ENCODE data around the gene ATP10A.

Gene ATP10A, protein sequence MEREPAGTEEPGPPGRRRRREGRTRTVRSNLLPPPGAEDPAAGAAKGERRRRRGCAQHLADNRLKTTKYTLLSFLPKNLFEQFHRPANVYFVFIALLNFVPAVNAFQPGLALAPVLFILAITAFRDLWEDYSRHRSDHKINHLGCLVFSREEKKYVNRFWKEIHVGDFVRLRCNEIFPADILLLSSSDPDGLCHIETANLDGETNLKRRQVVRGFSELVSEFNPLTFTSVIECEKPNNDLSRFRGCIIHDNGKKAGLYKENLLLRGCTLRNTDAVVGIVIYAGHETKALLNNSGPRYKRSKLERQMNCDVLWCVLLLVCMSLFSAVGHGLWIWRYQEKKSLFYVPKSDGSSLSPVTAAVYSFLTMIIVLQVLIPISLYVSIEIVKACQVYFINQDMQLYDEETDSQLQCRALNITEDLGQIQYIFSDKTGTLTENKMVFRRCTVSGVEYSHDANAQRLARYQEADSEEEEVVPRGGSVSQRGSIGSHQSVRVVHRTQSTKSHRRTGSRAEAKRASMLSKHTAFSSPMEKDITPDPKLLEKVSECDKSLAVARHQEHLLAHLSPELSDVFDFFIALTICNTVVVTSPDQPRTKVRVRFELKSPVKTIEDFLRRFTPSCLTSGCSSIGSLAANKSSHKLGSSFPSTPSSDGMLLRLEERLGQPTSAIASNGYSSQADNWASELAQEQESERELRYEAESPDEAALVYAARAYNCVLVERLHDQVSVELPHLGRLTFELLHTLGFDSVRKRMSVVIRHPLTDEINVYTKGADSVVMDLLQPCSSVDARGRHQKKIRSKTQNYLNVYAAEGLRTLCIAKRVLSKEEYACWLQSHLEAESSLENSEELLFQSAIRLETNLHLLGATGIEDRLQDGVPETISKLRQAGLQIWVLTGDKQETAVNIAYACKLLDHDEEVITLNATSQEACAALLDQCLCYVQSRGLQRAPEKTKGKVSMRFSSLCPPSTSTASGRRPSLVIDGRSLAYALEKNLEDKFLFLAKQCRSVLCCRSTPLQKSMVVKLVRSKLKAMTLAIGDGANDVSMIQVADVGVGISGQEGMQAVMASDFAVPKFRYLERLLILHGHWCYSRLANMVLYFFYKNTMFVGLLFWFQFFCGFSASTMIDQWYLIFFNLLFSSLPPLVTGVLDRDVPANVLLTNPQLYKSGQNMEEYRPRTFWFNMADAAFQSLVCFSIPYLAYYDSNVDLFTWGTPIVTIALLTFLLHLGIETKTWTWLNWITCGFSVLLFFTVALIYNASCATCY (N-terminal part only)

DNA sequence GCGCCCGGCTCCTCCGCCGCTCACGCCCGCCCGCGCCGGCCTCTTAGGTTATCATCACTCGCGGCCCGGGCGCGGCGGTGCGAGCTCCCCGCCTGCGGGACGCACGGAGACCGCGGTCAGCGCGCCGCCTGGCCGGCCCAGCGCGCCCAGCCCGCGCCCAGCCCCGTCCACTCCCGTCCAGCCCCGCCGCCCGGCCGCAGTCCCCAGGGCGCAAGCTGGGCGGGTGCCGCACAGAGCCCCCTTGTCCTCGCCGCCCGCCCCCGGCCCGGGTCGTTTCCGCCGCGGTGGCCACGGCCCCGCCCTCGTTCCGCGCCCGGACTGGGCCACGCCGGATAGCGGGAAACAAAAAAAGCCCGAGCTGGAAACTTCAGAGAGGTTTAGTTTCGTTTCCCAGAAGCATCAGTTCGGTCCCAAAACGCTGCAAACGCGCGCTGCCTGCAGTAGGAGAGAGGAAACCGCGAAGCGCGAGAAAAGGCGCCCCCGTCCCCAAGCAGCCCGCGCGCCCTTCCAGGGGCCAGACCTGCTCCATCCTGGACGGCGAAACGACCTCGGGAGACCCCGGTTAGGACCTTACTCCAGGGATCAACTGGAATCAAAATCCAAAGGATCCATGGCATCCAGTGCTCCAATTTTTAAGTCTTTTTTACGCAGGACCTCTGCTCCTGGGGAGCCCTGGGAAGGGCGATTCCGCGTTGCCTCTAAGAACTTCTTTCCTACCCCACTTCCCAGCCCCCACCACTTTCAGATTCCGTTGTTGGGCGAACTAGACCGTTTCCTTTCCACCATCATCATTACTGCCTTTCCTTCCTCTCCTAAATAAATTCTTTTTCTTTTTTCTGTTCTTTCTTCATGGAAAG is at the start of gene ATP10A:
Gene ATP10A, minus strand, starts transcription at position 217 of the 857 bp plus-strand sequence. CDS start 231 bp downstream, outside the sequence.
- FAIRE-seq: no peak

DNA sequence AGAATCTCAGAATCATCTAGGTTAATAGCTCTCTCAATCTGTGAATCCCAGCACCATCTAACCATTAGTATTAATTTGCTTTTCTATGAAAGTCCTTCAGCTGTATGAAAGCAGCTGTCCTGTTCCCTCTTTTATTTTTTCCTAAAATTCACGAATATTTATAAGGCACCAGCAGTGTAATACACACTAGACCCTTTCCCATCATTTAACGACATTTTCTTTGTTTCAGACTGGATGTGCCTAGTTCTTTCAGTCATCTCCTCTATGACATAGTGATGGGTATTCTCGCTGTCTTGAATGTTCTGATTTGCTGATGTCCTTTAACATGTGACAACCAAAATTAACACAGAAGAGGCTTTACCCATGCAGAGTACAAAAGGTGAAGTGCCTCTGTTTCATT is 48.9 kb upstream of the ATP10A start:
- no peak for FAIRE-seq

- no peak for FAIRE-seq
Observed at GRCh38 chr15:25910832-25911231, 47.7 kb upstream of the ATP10A start.

- FAIRE-seq: no peak
Observed at GRCh38 chr15:25909806-25910205, 46.7 kb upstream of the ATP10A start.

DNA sequence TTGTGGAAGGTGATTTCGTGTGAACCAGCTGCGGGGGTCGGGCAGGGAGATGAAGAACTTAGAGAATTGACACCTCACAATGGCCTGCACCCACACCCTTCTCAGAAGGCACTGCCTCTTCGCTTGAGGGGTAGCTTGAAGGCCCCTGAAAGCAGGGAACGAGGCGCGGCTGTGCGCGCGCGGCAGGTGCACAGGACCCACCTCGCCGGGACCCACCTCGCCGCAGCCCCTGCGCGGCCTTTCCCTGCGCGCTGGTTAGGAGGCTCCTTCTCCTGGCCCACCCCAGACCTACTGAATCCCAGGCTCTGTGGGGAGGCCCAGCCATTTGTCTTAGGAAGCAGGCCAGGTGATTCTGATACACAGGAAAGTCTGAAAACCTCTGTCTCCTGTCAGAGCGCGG is 46.2 kb upstream of the ATP10A start:
- FAIRE-seq: no peak

DNA sequence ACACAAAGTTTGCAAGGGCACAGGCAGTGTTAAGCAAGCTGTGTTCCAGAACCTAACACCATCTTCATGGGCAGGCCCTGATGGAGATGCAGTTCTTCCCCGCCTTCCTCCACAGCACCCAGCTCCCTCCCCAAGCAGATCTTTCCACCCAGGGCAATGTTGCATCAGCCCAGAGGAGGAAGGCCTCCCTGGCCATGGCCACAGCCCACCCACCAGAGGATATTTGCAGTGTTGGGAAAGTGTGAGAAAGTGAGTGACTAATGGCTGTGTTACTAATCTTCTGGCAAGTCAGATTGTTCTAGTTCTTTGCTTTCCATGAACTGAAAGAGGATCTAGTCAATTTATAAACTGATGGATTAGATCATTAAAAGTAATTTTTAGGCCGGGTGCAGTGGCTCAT is 42.0 kb upstream of the ATP10A start:
- no peak for FAIRE-seq

- no peak for FAIRE-seq
Observed at GRCh38 chr15:25903024-25903581, 40.0 kb upstream of the ATP10A start.

GRCh38 chr15:25901811-25902605 is 38.9 kb upstream of the ATP10A start:
- FAIRE-seq: no peak

DNA sequence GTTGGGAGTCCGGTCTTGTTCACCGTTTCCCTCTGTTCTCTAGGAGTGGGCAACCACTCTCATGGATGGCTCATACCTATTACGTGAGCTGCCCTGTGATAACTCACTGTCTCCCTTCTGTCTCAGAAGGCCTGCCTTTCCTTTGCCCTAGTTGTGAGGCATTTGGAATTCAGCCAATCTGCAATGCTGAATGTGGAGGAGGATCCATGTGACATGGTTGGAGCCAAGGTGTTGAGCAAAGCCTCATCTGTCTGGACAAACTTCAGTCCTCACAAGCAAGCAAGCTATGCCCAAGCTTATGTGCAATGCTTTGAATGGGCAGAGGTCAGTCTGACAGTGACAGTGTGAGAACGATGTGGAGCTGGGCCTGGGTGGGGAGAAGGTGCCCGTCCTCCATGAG is 37.8 kb upstream of the ATP10A start:
- no peak for FAIRE-seq

GRCh38 chr15:25900431-25900830 is 37.3 kb upstream of the ATP10A start:
- FAIRE-seq: no peak

DNA sequence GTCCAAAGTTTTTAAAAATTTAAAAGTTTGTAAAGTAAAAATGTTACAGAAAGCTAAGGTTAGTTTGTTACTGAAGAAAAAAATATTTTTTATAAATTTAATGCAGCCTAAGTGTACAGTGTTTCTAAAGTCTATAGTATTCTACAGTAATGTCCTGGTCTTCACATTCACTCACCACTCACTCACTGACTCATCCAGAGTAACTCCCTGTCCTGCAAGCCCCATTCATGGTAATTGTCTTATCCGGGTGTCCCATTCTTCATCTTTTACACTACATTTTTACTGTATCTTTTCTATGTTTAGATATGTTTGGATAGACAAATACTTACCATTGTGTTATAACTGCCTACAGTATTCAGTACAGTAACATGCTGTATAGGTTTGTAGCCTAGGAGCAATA is 36.7 kb upstream of the ATP10A start:
- no peak for FAIRE-seq

- no peak for FAIRE-seq
Observed at GRCh38 chr15:25897658-25898057, 34.5 kb upstream of the ATP10A start.

DNA sequence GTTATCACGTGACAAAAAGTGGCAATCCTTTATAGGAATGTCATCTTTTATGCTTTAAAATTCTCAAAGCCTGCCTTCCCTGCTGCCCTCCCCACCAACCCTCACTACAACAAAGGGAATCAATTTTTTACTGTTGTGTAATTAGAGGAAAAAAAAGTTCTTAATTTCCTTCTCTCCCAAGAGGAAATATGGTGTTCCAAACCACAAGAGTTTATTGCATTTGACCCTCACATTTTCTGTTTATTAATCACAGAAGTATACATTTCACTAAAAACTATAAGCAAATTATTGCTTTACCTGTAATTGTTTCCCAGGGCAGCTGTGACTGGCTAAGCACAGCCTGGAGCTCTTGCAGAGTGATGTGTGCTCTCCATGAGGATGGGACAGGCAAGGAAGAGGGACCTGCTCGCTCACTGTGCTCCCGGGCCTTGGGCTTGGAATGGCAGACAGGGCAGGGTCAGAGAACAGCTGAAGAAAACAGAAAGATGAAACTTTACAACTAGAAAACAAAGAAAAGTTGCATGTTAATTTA is 31.3 kb upstream of the ATP10A start:
- FAIRE-seq: no peak

DNA sequence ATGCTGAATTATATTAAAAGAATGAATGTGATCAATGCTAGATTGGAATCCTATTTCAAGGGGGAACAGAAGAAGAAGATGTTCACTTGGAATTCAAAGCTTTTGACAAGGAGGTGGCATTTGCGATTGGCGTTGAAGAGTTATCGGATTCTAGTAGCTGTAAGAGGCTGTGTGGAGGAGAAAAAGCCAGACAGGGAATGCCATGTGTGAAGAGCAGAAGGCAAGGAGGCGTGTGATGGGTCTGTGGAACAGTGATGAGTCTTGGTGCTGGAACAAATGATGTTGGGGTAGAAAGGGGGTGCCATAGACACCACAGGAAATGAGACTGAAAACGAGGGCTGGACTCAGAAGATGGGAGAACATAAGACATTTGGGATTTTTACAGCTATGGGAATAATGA is 30.5 kb upstream of the ATP10A start:
- no peak for FAIRE-seq

- no peak for FAIRE-seq
Observed at GRCh38 chr15:25892126-25892525, 29.0 kb upstream of the ATP10A start.

DNA sequence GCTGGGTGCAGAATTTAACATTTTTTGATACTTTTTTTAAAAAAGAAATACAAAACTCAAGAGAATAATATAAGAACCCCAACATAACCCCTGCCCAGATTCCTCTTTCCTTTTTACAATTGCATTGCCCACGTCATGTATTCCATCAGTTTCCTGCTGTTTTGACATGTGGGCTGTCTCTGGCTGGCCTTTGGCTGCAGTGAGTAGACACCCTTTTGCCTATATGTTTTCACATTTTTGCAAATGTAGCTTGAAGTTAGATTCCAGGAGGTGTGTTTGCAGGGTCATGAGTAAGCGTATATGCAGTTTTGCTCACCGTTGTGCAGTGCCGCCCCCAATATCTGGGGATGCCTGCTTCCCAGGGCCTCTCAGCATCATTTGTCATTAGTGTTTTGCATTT is 28.0 kb upstream of the ATP10A start:
- FAIRE-seq: no peak

DNA sequence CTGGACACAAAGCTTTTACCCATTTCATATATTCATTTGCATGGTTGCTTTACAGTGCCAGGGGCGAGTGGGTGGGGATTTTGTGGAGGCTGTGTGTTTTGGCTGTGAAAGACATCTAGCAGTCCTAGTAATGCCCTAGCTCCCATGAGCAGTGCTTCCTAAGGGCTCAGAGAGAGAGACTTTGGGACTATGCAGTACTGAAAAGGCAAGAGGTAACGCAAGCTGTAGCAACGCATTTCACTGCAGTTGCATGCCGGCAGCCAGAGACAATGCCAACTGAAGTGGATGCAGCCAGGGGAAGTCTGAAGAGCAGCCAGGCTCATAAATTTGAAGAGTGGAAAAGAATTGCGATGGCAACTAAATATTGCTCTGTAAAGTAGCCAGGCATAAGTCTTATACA is 27.4 kb upstream of the ATP10A start:
- FAIRE-seq: no peak

- no peak for FAIRE-seq
Observed at GRCh38 chr15:25887870-25888269, 24.7 kb upstream of the ATP10A start.

GRCh38 chr15:25886498-25887140 is 23.5 kb upstream of the ATP10A start:
- FAIRE-seq: no peak

DNA sequence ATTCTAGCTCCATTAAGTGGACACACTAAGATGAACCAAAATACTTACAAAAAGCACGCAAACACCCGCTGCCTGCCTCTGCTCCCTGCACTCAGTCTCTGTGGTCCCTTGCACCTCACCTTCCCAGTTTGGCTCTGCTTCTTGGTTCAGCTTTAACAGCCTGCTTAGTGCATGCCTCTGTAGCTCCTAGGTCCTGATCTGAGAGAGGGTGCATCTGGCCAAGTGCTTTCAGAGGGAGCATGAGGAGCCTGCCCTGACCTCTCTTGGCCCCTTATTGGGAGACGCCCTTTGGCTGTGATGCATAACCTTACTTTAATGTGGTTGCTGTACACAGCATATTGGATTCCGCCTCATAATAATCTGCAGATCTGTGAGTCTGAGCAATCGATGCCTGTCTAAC is 21.2 kb upstream of the ATP10A start:
- FAIRE-seq: no peak

Measured in colon (tissue), 2 donors.